Midbrain (tissue), 1 donor: Measurements from ENCODE around the gene BRAT1.

Experiments used
- DNase-seq: peaks from one replicate; lab custom pipeline; 2025; lab: John Stamatoyannopoulos, UW

Gene BRAT1

DNA sequence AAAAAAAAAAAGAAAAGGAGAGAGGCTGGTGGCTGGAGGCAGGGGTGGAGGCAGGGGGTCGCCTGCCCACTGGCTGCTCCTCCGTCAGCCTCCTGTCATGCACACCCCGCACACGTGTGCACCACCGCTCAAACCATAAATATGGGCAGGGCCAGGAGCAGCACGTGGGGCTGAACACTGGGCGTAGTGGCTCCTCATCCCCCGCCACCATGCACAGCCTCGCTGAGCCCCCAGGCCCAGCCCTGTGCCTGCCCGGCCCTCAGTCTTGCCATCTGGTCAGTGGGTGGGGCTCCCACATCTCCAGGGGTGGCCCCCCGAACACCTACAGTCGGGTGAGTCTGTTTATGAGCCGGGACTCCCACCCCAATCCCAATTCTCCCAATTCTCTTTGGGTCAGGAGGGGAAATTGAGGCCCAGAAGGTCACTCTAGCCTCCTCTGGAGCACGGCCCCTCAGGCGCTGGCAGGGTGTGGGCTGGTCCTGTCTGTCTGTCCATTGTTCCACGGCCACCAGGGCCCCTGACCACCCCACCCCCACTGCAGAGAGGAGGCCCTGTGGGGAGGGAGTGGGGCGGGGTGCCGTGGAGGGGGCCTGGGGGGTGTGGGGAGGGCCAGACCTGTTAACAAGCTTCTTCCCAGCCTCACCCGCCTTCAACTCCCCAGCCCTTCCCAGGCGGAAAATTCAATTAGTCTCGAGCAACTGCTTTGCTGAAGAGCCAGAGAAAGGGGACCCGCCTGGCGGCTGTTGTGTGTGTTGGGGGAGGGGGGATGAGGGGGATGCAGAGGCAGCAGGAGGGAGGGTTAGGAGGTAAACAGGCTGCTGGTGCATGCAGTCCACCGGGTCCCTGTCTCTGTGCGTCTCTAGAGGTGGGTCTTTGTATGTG is 59.7 kb downstream of the BRAT1 start:
- DNase-seq, result peak; percentile 14

DNA sequence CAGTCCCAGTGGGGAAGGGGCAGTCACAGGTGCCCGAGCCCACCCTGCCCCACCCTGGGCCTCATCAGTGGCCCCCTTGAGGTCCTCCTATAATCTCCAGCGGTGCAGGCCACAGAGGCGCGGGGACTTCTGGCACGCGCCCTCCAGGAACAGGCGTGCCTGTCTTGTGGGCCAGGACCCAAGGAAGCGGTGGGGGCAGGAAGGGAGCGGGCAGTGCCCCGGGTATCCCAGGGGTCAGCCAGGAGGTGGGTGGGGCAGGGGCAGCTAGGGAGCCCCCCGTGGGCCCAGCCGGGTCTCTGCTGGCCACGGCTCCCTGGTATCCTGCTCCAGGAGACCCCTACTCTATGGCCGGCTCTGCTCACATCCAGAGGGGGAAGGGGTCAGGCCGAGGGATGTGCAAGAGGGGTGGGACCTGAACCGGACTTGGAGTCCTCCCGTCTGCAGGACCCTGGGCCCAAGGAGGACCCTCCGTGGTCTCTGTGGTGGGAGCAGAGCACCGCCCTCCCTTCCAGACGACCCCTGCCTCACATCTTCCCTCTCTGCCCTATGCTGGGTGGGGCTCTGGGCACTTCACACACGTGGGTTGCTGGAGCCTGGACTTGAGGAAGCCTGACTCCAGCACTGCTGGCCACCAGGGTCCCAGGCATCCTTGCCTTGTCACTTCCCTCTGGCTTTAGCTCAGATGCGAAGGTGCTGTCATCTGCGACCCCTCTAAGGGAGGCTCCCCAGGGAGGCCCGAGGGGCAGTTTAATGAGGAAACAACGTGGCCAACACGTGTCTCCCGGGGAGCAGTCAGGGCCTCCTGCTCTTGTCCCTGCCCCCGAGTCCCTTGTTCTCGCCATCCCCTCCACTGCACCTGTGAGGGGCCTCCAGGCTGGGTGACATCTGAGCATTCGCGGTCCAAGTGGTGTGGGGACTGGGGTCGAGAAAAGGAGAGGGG is 60.9 kb downstream of the BRAT1 start:
- DNase-seq, result no peak

DNA sequence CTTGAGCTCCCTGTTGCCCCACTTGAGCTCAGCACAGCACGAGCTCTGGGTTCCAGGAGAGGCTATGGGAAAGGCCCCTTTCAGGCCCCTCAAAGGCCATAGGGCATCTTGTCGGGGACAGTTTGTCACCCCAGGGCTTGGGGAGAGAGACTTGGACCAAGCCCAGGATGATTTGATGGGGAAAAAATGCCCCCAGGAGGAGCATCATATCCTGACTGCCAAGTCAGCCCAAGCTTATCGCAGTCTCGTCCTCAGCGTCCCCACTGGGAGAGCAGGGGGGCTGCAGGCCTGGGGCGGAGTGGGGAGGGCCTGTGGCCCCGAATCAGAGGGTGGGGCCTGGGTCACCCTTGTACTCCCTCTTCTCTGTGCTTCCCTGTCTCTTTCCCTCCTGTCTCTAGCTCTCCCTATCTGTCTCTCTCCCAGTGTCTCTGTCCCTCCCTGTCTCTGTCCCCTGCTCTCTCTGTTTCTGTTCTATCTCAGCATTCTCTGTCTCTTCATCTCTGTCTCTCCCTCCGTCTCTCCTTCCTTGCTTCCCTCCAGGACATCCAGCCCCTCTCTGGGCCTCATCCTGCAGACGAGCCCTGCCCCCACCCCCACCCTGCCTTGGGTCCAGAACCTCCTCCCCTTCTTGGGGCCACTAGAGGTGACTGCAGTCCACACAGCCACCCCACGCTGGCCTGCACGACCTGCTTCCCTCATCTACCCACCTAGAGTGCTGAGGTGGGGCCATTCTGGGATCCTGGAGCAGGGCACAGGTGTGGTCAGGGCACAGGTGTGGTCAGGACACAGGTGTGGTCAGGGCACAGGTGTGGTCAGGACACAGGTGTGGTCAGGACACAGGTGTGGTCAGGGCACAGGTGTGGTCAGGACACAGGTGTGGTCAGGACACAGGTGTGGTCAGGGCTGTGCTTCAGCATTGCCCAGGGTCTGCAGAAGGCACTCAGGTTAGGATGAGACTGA is 61.8 kb downstream of the BRAT1 start:
- DNase-seq, result no peak

DNA sequence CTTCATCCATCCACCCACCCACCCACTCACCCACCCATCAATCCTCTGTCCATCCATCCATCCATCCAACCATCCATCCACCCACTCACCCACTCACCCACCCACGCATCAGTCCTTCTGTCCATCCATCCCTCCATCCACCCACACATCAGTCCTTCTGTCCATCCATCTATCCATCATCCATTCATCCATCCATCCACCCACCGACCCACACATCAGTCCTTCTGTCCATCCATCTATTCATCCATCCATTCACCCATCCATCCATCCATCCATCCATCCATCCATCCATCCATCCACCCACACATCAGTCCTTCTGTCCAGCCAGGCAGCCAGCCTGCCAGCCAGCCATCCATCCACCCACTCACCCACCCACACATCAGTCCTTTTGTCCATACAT is 63.3 kb downstream of the BRAT1 start:
- no peak for DNase-seq

DNA sequence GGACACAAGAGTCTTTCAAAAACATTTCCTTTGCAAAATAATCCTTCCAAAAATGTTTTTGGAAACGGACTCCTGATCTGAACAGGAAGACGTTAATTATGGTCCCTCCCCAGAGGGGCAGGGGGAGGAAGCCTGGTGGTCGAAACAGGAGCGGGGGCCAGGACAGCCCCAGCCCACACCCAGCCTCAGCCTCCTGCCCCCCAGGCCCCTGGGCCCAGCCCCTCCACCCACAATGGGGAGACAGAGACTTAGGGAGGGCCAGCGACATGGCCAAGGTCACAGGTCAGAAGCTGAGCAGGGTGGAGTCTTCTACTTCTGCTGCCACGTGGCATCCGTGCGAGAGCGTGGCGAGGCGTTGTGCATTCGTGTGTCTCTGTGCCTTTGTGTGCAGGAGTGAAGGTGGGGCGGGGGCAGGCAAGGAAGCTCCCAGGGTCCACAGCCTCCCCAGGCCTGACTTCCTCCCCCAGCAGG is 65.1 kb downstream of the BRAT1 start:
- DNase-seq, result no peak

DNA sequence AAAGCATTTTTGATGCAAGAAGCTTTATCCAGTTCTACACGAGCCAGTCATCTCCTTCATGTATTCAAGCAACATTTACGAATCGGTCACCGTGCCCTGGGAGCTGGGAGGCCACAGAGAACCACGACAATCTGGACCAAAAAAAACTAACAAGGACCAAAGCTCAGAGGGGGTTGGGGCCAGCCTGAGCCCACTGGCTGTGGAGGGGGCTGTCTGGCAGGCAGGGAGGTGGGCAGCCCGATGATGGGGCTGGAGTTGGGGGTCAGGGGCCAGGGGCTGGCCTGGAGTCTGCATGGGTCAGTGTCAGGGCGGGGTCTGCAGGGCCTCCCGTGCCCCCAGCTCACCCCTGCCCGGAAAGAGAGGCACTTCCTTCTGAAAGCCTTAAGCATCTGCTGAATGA is 66.6 kb downstream of the BRAT1 start:
- no peak for DNase-seq

DNA sequence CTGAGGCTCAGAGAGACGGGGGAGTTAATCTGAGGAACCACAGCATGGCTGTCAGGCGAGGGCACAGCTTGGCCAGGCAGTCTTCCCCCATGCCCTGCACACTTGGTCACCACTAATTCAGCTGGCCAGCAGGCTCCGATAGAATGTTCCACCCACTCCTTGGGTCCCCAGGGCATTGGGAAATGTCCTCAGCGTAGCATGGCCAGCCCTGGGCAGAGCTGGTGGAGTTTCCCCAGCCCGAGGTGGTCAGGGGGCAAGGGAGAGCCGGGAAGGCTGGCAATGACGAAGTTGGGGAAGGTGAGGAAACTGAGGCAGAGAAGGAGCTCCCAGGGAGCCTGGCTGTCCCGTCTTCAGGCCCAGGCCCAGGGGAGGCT is 67.1 kb downstream of the BRAT1 start:
- DNase-seq, result no peak
